Natural killer cell treated with Interleukin-12 subunit alpha and Interleukin-12 subunit beta and Interleukin-15 and Interleukin-18, amount 100 ng/mL, for 72 hours (primary cell): ENCODE data around the gene LMF1. TPM values are rescaled to one million over a fixed set of nuclear protein-coding genes. Genes with fewer than 3 reads are reported as not detected.
"Not testable (repeated sequence)": the region's sequence is repeated elsewhere in the genome, so short reads cannot be mapped to it uniquely, and the experiment has no call there.

ENCODE experiments used
- ATAC-seq, 2 donors: fragments of 150-1000 bp; cut with Tn5 transposase in 1 of 2; sonication (Bioruptor Pico), chemical (Tn5 transposase) in 1 of 2; 2 replicates each; pipeline ENCODE4 v1.10.0; 2021
- DNase-seq: peaks from one replicate; pipeline ENCODE4 v3.0.0; 2022; ENCODE audit warnings: low spot score
- H3K27ac Mint-ChIP-seq, 2 donors: 1 replicate in 1 of 2; 2 replicates in 1 of 2; pipeline ENCODE4 v1.8.0; 2022; ENCODE audit warnings: mixed read lengths in 2 of 2, mild to moderate bottlenecking in 1 of 2, moderate library complexity in 1 of 2
- H3K27me3 Mint-ChIP-seq, 2 donors: 1 replicate in 1 of 2; 2 replicates in 1 of 2; pipeline ENCODE4 v1.8.0; 2022; ENCODE audit warnings: mixed read lengths in 2 of 2
- H3K36me3 Mint-ChIP-seq: one replicate; pipeline ENCODE4 v1.8.0; 2022; ENCODE audit warnings: mixed read lengths
- H3K4me1 Mint-ChIP-seq, 2 donors: 1 replicate in 1 of 2; 2 replicates in 1 of 2; pipeline ENCODE4 v1.8.0; 2022; ENCODE audit warnings: low read depth in 2 of 2, mixed read lengths in 2 of 2, mild to moderate bottlenecking in 1 of 2
- H3K4me3 Mint-ChIP-seq: one replicate; pipeline ENCODE4 v1.8.0; 2022; ENCODE audit warnings: mixed read lengths
- H3K9me3 Mint-ChIP-seq: 2 replicates; pipeline ENCODE4 v1.8.0; 2022; ENCODE audit warnings: mixed read lengths
- total RNA-seq, 2 donors: library from RNA; stranded (reverse); gene quantifications; one replicate each; pipeline ENCODE4 v1.2.3, GENCODE V29; 2022

LMF1 gene
- total RNA-seq, 2 donors from 2014 or later, result 17.1 to 21.0 TPM

DNA sequence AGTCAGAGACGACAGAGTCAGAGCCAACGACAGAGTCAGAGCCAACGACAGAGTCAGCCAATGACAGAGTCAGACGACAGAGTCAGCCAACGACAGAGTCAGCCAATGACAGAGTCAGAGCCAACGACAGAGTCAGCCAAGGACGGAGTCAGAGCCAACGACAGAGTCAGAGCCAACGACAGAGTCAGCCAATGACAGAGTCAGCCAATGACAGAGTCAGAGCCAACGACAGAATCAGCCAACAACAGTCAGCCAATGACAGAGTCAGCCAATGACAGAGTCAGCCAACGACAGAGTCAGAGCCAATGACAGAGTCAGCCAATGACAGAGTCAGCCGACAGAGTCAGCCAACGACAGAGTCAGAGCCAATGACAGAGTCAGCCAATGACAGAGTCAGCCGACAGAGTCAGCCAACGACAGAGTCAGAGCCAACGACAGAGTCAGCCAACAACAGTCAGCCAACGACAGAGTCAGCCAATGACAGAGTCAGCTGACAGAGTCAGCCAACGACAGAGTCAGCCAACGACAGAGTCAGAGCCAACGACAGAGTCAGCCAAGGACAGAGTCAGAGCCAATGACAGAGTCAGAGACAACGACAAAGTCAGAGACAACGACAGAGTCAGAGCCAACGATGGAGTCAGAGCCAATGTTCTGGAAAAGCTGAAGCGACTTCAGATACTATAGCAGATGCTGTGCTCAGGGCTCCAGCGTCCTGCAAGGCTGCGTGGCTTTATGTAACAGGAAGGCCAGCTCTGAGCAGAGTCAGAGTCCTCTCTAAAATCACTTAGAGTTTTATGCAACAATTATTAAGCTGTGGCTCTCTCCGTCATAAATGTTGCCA lies 19.8 kb downstream of the LMF1 start:
- not testable (repeated sequence) for H3K27me3 Mint-ChIP-seq, ATAC-seq, H3K9me3 Mint-ChIP-seq, H3K4me3 Mint-ChIP-seq, DNase-seq, H3K27ac Mint-ChIP-seq, H3K36me3 Mint-ChIP-seq
- peaks cover 4 to 15% of the 10 kb centered on the region in 2 donors for H3K4me1 Mint-ChIP-seq

DNA sequence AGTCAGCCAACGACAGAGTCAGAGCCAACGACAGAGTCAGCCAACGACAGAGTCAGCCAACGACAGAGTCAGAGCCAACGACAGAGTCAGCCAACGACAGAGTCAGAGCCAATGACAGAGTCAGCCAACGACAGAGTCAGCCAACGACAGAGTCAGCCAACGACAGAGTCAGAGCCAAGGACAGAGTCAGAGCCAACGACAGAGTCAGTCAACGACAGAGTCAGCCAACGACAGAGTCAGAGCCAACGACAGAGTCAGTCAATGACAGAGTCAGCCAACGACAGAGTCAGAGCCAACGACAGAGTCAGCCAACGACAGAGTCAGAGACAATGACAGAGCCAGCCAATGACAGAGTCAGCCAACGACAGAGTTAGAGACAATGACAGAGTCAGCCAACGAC lies 22.0 kb downstream of the LMF1 start:
- H3K27ac Mint-ChIP-seq, H3K36me3 Mint-ChIP-seq, ATAC-seq, H3K4me3 Mint-ChIP-seq, DNase-seq, H3K9me3 Mint-ChIP-seq, H3K27me3 Mint-ChIP-seq: not testable (repeated sequence)
- peaks cover 0 to 10% of the 10 kb centered on the region in 2 donors for H3K4me1 Mint-ChIP-seq

DNA sequence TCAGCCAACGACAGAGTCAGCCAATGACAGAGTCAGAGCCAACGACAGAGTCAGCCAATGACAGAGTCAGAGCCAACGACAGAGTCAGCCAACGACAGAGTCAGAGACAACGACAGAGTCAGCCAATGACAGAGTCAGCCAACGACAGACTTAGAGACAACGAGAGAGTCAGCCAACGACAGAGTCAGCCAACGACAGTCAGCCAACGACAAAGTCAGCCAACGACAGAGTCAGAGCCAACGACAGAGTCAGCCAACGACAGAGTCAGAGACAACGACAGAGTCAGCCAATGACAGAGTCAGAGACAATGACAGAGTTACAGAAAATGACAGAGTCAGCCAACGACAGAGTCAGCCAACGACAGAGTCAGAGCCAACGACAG lies 22.9 kb downstream of the LMF1 start:
- peaks cover 0 to 10% of the 10 kb centered on the region in 2 donors for H3K4me1 Mint-ChIP-seq
- peaks cover 11% of the 10 kb centered on the region for H3K36me3 Mint-ChIP-seq
- not testable (repeated sequence) for H3K27me3 Mint-ChIP-seq, H3K9me3 Mint-ChIP-seq, H3K4me3 Mint-ChIP-seq, DNase-seq, H3K27ac Mint-ChIP-seq, ATAC-seq

GRCh38 chr16:947255-947921 lies 23.4 kb downstream of the LMF1 start:
- no peak overlapping the region for H3K27ac Mint-ChIP-seq
- H3K36me3 Mint-ChIP-seq, result peaks cover 16% of the 10 kb centered on the region
- H3K9me3 Mint-ChIP-seq, result peaks cover 5% of the 10 kb centered on the region
- no peak overlapping the region for H3K4me3 Mint-ChIP-seq
- H3K4me1 Mint-ChIP-seq, result peaks cover 0 to 9% of the 10 kb centered on the region in 2 donors
- DNase-seq (no peak), ATAC-seq (no peak)
- H3K27me3 Mint-ChIP-seq, result no peaks in the 10 kb centered on the region

DNA sequence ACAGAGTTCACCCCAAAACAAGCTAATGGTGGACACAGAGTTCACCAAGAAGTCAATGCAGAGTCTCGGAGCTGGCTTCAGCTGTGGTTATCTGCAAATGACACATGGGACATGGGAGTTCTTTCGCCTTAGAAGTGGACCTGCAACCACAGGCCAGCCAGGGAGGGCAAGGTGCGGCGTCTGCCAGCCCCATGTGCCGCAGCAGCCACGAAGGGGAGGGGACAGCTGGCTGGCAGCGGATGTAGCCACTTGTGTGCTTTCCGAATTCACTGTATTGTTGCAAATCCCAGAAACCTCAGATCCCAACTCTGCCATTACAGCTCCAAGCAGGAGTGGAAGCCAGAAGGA lies 24.8 kb downstream of the LMF1 start:
- no peak overlapping the region for H3K4me3 Mint-ChIP-seq
- peaks cover 22% of the 10 kb centered on the region for H3K36me3 Mint-ChIP-seq
- peaks cover 0 to 2% of the 10 kb centered on the region in 2 donors for H3K4me1 Mint-ChIP-seq
- DNase-seq (no peak), ATAC-seq (no peak)
- no peak overlapping the region for H3K27ac Mint-ChIP-seq
- H3K9me3 Mint-ChIP-seq, result peaks cover 9% of the 10 kb centered on the region
- H3K27me3 Mint-ChIP-seq, result no peaks in the 10 kb centered on the region

GRCh38 chr16:945271-946047 lies 25.3 kb downstream of the LMF1 start:
- Mint-ChIP-seq H3K4me3 (no peak overlapping the region), H3K27me3 (no peaks in the 10 kb centered on the region), H3K27ac (no peak overlapping the region), H3K4me1 (peaks cover 0 to 2% of the 10 kb centered on the region in 2 donors), H3K9me3 (peaks cover 9% of the 10 kb centered on the region), H3K36me3 (peaks cover 22% of the 10 kb centered on the region)
- no peak for DNase-seq
- no peak for ATAC-seq

DNA sequence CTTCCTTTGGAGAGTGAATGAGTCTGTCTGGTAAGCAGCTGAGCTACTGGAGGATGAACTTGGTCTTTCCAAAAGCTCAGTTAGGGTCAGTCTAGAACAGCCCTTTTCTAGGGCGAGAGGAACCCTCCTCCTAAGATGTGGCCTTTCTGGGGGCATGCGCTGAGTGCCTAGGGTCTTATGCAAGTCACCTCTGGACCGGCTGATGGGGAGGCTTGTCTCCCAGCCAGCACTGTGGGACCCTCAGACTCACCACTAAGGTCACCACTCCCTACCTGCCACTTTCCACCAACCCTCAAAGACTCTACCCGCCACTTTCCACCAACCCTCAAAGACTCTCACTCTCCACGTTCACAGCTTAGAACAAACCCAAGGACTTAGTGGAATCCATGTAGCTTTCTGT lies 26.8 kb downstream of the LMF1 start:
- ATAC-seq (no peak), DNase-seq (no peak)
- H3K36me3 Mint-ChIP-seq, result peaks cover 22% of the 10 kb centered on the region
- H3K4me1 Mint-ChIP-seq, result peaks cover 0 to 2% of the 10 kb centered on the region in 2 donors
- peaks cover 9% of the 10 kb centered on the region for H3K9me3 Mint-ChIP-seq
- H3K27ac Mint-ChIP-seq, result no peak overlapping the region
- no peak overlapping the region for H3K4me3 Mint-ChIP-seq
- H3K27me3 Mint-ChIP-seq, result no peaks in the 10 kb centered on the region

- H3K4me1 Mint-ChIP-seq, result peaks cover 0 to 2% of the 10 kb centered on the region in 2 donors
- DNase-seq, result no peak
- peaks cover 22% of the 10 kb centered on the region for H3K36me3 Mint-ChIP-seq
- H3K9me3 Mint-ChIP-seq, result peaks cover 9% of the 10 kb centered on the region
- H3K27ac Mint-ChIP-seq, result no peak overlapping the region
- no peaks in the 10 kb centered on the region for H3K27me3 Mint-ChIP-seq
- no peak overlapping the region for H3K4me3 Mint-ChIP-seq
- ATAC-seq, result no peak
Observed at GRCh38 chr16:942436-943060, 28.2 kb downstream of the LMF1 start.

GRCh38 chr16:939941-940340 lies 30.8 kb downstream of the LMF1 start:
- Mint-ChIP-seq H3K4me3 (no peak overlapping the region), H3K9me3 (peaks cover 9% of the 10 kb centered on the region), H3K4me1 (no peaks in the 10 kb centered on the region), H3K36me3 (peaks cover 22% of the 10 kb centered on the region), H3K27me3 (no peaks in the 10 kb centered on the region), H3K27ac (no peak overlapping the region)
- ATAC-seq (no peak), DNase-seq (no peak)

- DNase-seq (no peak), ATAC-seq (no peak)
- Mint-ChIP-seq H3K27me3 (no peaks in the 10 kb centered on the region), H3K4me3 (no peak overlapping the region), H3K27ac (no peak overlapping the region), H3K4me1 (no peaks in the 10 kb centered on the region), H3K36me3 (peaks cover 22% of the 10 kb centered on the region), H3K9me3 (peaks cover 9% of the 10 kb centered on the region)
Observed at GRCh38 chr16:939311-939710, 31.5 kb downstream of the LMF1 start.

- H3K27me3 Mint-ChIP-seq, result no peaks in the 10 kb centered on the region
- H3K9me3 Mint-ChIP-seq, result peaks cover 9% of the 10 kb centered on the region
- DNase-seq (no peak), ATAC-seq (no peak)
- no peaks in the 10 kb centered on the region for H3K4me1 Mint-ChIP-seq
- peaks cover 19% of the 10 kb centered on the region for H3K36me3 Mint-ChIP-seq
- no peak overlapping the region for H3K27ac Mint-ChIP-seq
- no peak overlapping the region for H3K4me3 Mint-ChIP-seq
Observed at GRCh38 chr16:938752-939151, 32.0 kb downstream of the LMF1 start.

- Mint-ChIP-seq H3K4me1 (no peaks in the 10 kb centered on the region), H3K27me3 (no peaks in the 10 kb centered on the region), H3K4me3 (no peak overlapping the region), H3K36me3 (peaks cover 16% of the 10 kb centered on the region), H3K9me3 (peaks cover 9% of the 10 kb centered on the region), H3K27ac (no peak overlapping the region)
- ATAC-seq, result no peak
- DNase-seq, result no peak
Observed at GRCh38 chr16:938136-938535, 32.6 kb downstream of the LMF1 start.

DNA sequence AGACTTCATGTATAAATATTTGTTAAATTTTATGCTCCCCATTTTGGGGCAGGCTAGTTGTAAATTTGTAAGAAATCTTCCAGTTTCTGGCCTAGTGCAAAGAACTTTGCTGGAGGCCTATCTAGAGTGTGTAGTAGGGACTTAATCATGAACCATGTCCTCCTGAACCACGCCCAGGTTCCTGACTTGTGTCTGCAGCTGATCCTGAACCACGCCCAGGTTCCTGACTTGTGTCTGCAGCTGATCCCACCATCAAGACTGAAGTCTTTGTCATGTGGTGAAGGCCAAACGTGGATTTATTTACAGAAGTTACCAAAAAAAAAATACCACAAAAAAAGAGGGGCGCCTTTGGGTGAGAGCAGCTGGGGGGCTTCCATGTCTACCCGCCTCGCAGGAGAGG lies 33.1 kb downstream of the LMF1 start:
- no peak for ATAC-seq
- H3K27me3 Mint-ChIP-seq, result no peaks in the 10 kb centered on the region
- H3K36me3 Mint-ChIP-seq, result peaks cover 13% of the 10 kb centered on the region
- H3K4me3 Mint-ChIP-seq, result no peak overlapping the region
- H3K9me3 Mint-ChIP-seq, result peaks cover 7% of the 10 kb centered on the region
- DNase-seq, result no peak
- no peaks in the 10 kb centered on the region for H3K4me1 Mint-ChIP-seq
- H3K27ac Mint-ChIP-seq, result no peak overlapping the region
